H1 (cell line): ENCODE measurements around the gene CABLES2. TPM values are rescaled to one million over a fixed set of nuclear protein-coding genes. Genes with fewer than 3 reads are reported as not detected.

Experiments used
- CTCF ChIP-seq, 3 experiments: IDR thresholded peaks; 1 replicate in 2 of 3; 2 replicates in 1 of 3; pipeline versions ENCODE4 v1.5.1 to v1.6.1; 2011; ENCODE audit warnings: low read length in 3 of 3, mild to moderate bottlenecking in 3 of 3, inconsistent platforms in 2 of 3, low read depth in 1 of 3, moderate library complexity in 1 of 3; ENCODE audit not compliant: insufficient read depth in 1 of 3; ENCODE audit errors: control extremely low read depth in 1 of 3
- KDM4A ChIP-seq: IDR thresholded peaks from one replicate; pipeline ENCODE4 v1.7.1; 2012; ENCODE audit warnings: low read depth, mild to moderate bottlenecking, moderate library complexity, low read length, inconsistent platforms; ENCODE audit not compliant: severe bottlenecking
- polyA plus RNA-seq, 7 experiments: library from polyadenylated mRNA; depleted of rRNA in 3 of 7; stranded (reverse) in 5 of 7; unstranded in 2 of 7; fragments of >200 nt in 5 of 7; fragments of 200-250 nt in 2 of 7; gene quantifications; 1 replicate in 5 of 7; 2 replicates in 1 of 7; 4 replicates in 1 of 7; pipeline versions ENCODE4 v1.2.1 to v1.2.3, GENCODE V29; 2011 to 2013; ENCODE audit warnings: missing spikeins in 2 of 7, mixed read lengths in 2 of 7
- total RNA-seq: library from RNA; stranded (reverse); fragmentation: NEBNext Ultra II Directional; extraction: Animal tissue kit (Norgen Biotek cat#: 25700); gene quantifications from 2 replicates; pipeline ENCODE4 v1.2.1, GENCODE V29; 2021

Gene CABLES2
- total and polyA plus RNA-seq, 2 of the 8 experiments (the other 6 are each of a cell fraction or from before 2014, with no cell fraction given): 8.0 to 8.8 TPM

GRCh38 chr20:62362991-62363919, 43.8 kb downstream of the CABLES2 start (continued):
- peak in 2 of 3 experiments; percentile 3 to 11; a peak in 2 of 4 replicates for TF ChIP-seq CTCF (IDR thresholded peaks at IDR 0.05; ENCODE audit: control extremely low read depth in 1 of 3, insufficient read depth in 1 of 3, low read depth in 1 of 3, low read length in 3 of 3)
- no peak for TF ChIP-seq KDM4A
- TF ChIP-seq, all 59 proteins: peak for 5
